ENCODE measurements around the gene KCNH1. TPM values are rescaled to one million over a fixed set of nuclear protein-coding genes. Genes with fewer than 3 reads are reported as not detected.

The KCNH1 gene
- total RNA-seq, 1 donor from 2014 or later, result 2.5 TPM

GRCh38 chr1:210707300-210708240 is 426.4 kb downstream of the KCNH1 start:
- DNase-seq, result no peak

GRCh38 chr1:210706246-210706645 is 427.7 kb downstream of the KCNH1 start:
- DNase-seq, result no peak

GRCh38 chr1:210705086-210705485 is 428.9 kb downstream of the KCNH1 start:
- no peak for DNase-seq

GRCh38 chr1:210703593-210703992 is 430.4 kb downstream of the KCNH1 start:
- DNase-seq, result no peak

- no peak for DNase-seq
Measured at GRCh38 chr1:210702506-210702905, 431.4 kb downstream of the KCNH1 start.

GRCh38 chr1:210700511-210700910 is 433.4 kb downstream of the KCNH1 start:
- no peak for DNase-seq

GRCh38 chr1:210700083-210700482 is 433.9 kb downstream of the KCNH1 start:
- DNase-seq, result no peak

- DNase-seq, result no peak
Measured at GRCh38 chr1:210698661-210699060, 435.3 kb downstream of the KCNH1 start.

GRCh38 chr1:210697185-210697584 is 436.8 kb downstream of the KCNH1 start:
- no peak for DNase-seq

GRCh38 chr1:210696709-210697108 is 437.2 kb downstream of the KCNH1 start:
- DNase-seq, result no peak

GRCh38 chr1:210695026-210695425 is 438.9 kb downstream of the KCNH1 start:
- DNase-seq, result peak; percentile 72

- DNase-seq, result no peak
Measured at GRCh38 chr1:210692796-210693195, 441.2 kb downstream of the KCNH1 start.

GRCh38 chr1:210691039-210691610 is 442.8 kb downstream of the KCNH1 start:
- DNase-seq, result no peak

GRCh38 chr1:210690236-210690635 is 443.7 kb downstream of the KCNH1 start:
- no peak for DNase-seq

- DNase-seq, result no peak
Measured at GRCh38 chr1:210689826-210690225, 444.1 kb downstream of the KCNH1 start.

- DNase-seq, result no peak
Measured at GRCh38 chr1:210688512-210689234, 445.3 kb downstream of the KCNH1 start.

- no peak for DNase-seq
Measured at GRCh38 chr1:210687582-210688279, 446.2 kb downstream of the KCNH1 start.

GRCh38 chr1:210686841-210687240 is 447.1 kb downstream of the KCNH1 start:
- DNase-seq, result no peak

GRCh38 chr1:210685295-210685650 is 448.7 kb downstream of the KCNH1 start:
- DNase-seq, result no peak

- no peak for DNase-seq
Measured at GRCh38 chr1:210684466-210685294, 449.3 kb downstream of the KCNH1 start.

GRCh38 chr1:210683403-210684047 is 450.4 kb downstream of the KCNH1 start:
- no peak for DNase-seq
